GM23338 (cell line): ENCODE measurements around the gene RPS21. TPM values are rescaled to one million over a fixed set of nuclear protein-coding genes. Genes with fewer than 3 reads are reported as not detected.

ENCODE experiments used
- ATAC-seq: fragments of 200-7000 bp; cut with Tn5 transposase; 3 replicates; pipeline ENCODE4 v1.9.1; 2020
- DNase-seq: peaks from one replicate; pipeline ENCODE4 v3.0.0-alpha.2; 2015; ENCODE audit warnings: low spot score
- H2AFZ ChIP-seq: fragments of 200-600 bp; sonication (generic); 2 replicates; pipeline ENCODE4 v1.8.0; 2016; ENCODE audit warnings: antibody characterized with exemption, mild to moderate bottlenecking, moderate library complexity
- H3F3A ChIP-seq: fragments of 200-600 bp; sonication (generic); replicated peaks from 2 replicates; pipeline ENCODE4 v1.8.0; 2017; ENCODE audit warnings: antibody characterized with exemption, mixed run types, low read depth
- H3K27ac ChIP-seq: fragments of 200-600 bp; sonication (generic); 2 replicates; pipeline ENCODE4 v1.6.1; 2016; ENCODE audit warnings: low read depth
- H3K27me3 ChIP-seq: fragments of 200-600 bp; sonication (generic); 2 replicates; pipeline ENCODE4 v1.8.0; 2016; ENCODE audit warnings: mild to moderate bottlenecking, mixed run types, moderate library complexity; ENCODE audit not compliant: insufficient read depth
- H3K36me3 ChIP-seq: fragments of 200-600 bp; sonication (generic); 2 replicates; pipeline ENCODE4 v1.8.0; 2016; ENCODE audit warnings: mild to moderate bottlenecking; ENCODE audit not compliant: insufficient read depth
- H3K4me1 ChIP-seq: fragments of 200-600 bp; sonication (generic); 2 replicates; pipeline ENCODE4 v1.8.0; 2016; ENCODE audit warnings: mild to moderate bottlenecking, moderate library complexity; ENCODE audit not compliant: insufficient read depth
- H3K4me2 ChIP-seq: fragments of 200-600 bp; sonication (generic); 2 replicates; pipeline ENCODE4 v1.7.1; 2017; ENCODE audit warnings: mixed run types
- H3K4me3 ChIP-seq: fragments of 200-600 bp; sonication (generic); 2 replicates; pipeline ENCODE4 v1.6.1; 2016; ENCODE audit warnings: mixed run types
- H3K79me2 ChIP-seq: fragments of 200-600 bp; sonication (generic); replicated peaks from 2 replicates; pipeline ENCODE4 v1.8.0; 2017; ENCODE audit warnings: mild to moderate bottlenecking; ENCODE audit not compliant: insufficient read depth
- H3K9me2 ChIP-seq: fragments of 200-600 bp; sonication (generic); 2 replicates; pipeline ENCODE4 v1.8.0; 2017; ENCODE audit not compliant: insufficient read depth
- H4K20me1 ChIP-seq: fragments of 200-600 bp; sonication (generic); replicated peaks from 2 replicates; pipeline ENCODE4 v1.8.0; 2017; ENCODE audit warnings: mild to moderate bottlenecking; ENCODE audit not compliant: insufficient read depth
- H3K27ac Mint-ChIP-seq: 2 replicates; pipeline ENCODE4 v1.8.0; 2020; ENCODE audit warnings: inconsistent platforms, mild to moderate bottlenecking, moderate library complexity, mixed read lengths
- H3K27me3 Mint-ChIP-seq: 3 replicates; pipeline ENCODE4 v1.8.0; 2022; ENCODE audit warnings: low read depth, mild to moderate bottlenecking, moderate library complexity, mixed read lengths, inconsistent platforms; ENCODE audit not compliant: insufficient read depth, poor library complexity
- H3K36me3 Mint-ChIP-seq: 3 replicates; pipeline ENCODE4 v1.8.0; 2021; ENCODE audit warnings: low read depth, mild to moderate bottlenecking, inconsistent platforms, moderate library complexity, mixed read lengths
- H3K4me1 Mint-ChIP-seq: 3 replicates; pipeline ENCODE4 v1.8.0; 2020; ENCODE audit warnings: mild to moderate bottlenecking, inconsistent platforms, mixed read lengths
- H3K4me3 Mint-ChIP-seq: 3 replicates; pipeline ENCODE4 v1.8.0; 2021; ENCODE audit warnings: moderate library complexity, mild to moderate bottlenecking, inconsistent platforms, mixed read lengths
- H3K9me3 Mint-ChIP-seq: 3 replicates; pipeline ENCODE4 v1.8.0; 2020; ENCODE audit warnings: moderate library complexity, mild to moderate bottlenecking, inconsistent platforms, mixed read lengths
- CREB1 ChIP-seq: fragments of 250-450 bp; sonication (Bioruptor Pico); IDR thresholded peaks from 2 replicates; pipeline ENCODE4 v1.5.0; 2020; ENCODE audit warnings: low read depth, mild to moderate bottlenecking, moderate library complexity
- ETS1 ChIP-seq: IDR thresholded peaks from 2 replicates; pipeline ENCODE4 v1.6.1; 2016; ENCODE audit warnings: antibody characterized with exemption
- EZH2 ChIP-seq: fragments of 200-600 bp; sonication (generic); IDR thresholded peaks from one replicate; pipeline ENCODE4 v1.8.0; 2017; ENCODE audit warnings: antibody characterized with exemption, mild to moderate bottlenecking, low read depth; ENCODE audit not compliant: unreplicated experiment
- EZH2phosphoT487 ChIP-seq: fragments of 200-600 bp; sonication (generic); IDR thresholded peaks from one replicate; pipeline ENCODE4 v1.8.1; 2018; ENCODE audit warnings: antibody characterized with exemption; ENCODE audit not compliant: unreplicated experiment
- JUNB ChIP-seq: IDR thresholded peaks from one replicate; pipeline ENCODE4 v1.6.1; 2016; ENCODE audit warnings: antibody characterized with exemption; ENCODE audit not compliant: unreplicated experiment
- NANOG ChIP-seq: IDR thresholded peaks from 2 replicates; pipeline ENCODE4 v1.6.1; 2016; ENCODE audit warnings: antibody characterized with exemption, borderline replicate concordance
- POLR2AphosphoS5 ChIP-seq: IDR thresholded peaks from 2 replicates; pipeline ENCODE4 v1.6.1; 2016; ENCODE audit warnings: antibody characterized with exemption, low read depth
- REST ChIP-seq: IDR thresholded peaks from one replicate; pipeline ENCODE4 v1.6.1; 2018; ENCODE audit warnings: antibody characterized with exemption; ENCODE audit not compliant: unreplicated experiment
- STAT1 ChIP-seq: IDR thresholded peaks from one replicate; pipeline ENCODE4 v1.6.1; 2016; ENCODE audit warnings: antibody characterized with exemption; ENCODE audit not compliant: unreplicated experiment
- ZNF114 ChIP-seq: fragments of 250-450 bp; sonication (Bioruptor Pico); IDR thresholded peaks from 2 replicates; pipeline ENCODE4 v1.5.0; 2020; ENCODE audit warnings: mild to moderate bottlenecking, moderate library complexity
- ZNF331 ChIP-seq: fragments of 250-450 bp; sonication (Bioruptor Pico); IDR thresholded peaks from 2 replicates; pipeline ENCODE4 v1.5.0; 2020; ENCODE audit warnings: low read depth, mild to moderate bottlenecking, moderate library complexity
- ZNF462 ChIP-seq: fragments of 250-450 bp; sonication (Bioruptor Pico); IDR thresholded peaks from 2 replicates; pipeline ENCODE4 v1.5.0; 2020; ENCODE audit warnings: mild to moderate bottlenecking, moderate library complexity
- polyA plus RNA-seq: library from polyadenylated mRNA; unstranded; fragments of >200 nt; fragmentation: Nextera tagmentation; extraction: Ambion mirVana; gene quantifications from 2 replicates; pipeline ENCODE4 v1.2.1, GENCODE V29; 2016
- total RNA-seq: library from RNA; depleted of rRNA; stranded (reverse); fragments of >200 nt; shearing (Covaris generic); gene quantifications from 2 replicates; pipeline ENCODE4 v1.2.3, GENCODE V29; 2014

RPS21 gene
- total and polyA plus RNA-seq, 2 experiments from 2014 or later = 759 to 2,298 TPM

- no peak for TF ChIP-seq STAT1
- TF ChIP-seq ZNF331 = no peak
Observed at GRCh38 chr20:62367136-62367632, 19.7 kb upstream of the RPS21 start, which contains the start of gene LAMA5 (continued).

- Histone ChIP-seq H2AFZ (no peak overlapping the region), H3K4me1 (peaks cover 51% of the 10 kb centered on the region), H3K36me3 (no peaks in the 10 kb centered on the region), H3K27ac (peak overlapping the region; percentile 85; the same call in 1 of the 2 replicates), H3K27me3 (no peaks in the 10 kb centered on the region), H3K79me2 (peaks cover 38% of the 10 kb centered on the region), H3K4me2 (peak overlapping the region; percentile 93), H3K4me3 (peak overlapping the region; percentile 64), H3F3A (peaks cover 25% of the 10 kb centered on the region), H3K9me2 (no peaks in the 10 kb centered on the region), H4K20me1 (peaks cover 6% of the 10 kb centered on the region)
- Mint-ChIP-seq H3K36me3 (no peaks in the 10 kb centered on the region; the same call in 2 of the 3 replicates), H3K27me3 (peaks cover 19% of the 10 kb centered on the region), H3K9me3 (no peaks in the 10 kb centered on the region; the same call in 2 of the 3 replicates), H3K4me3 (peak overlapping the region; percentile 70), H3K4me1 (peaks cover 36% of the 10 kb centered on the region), H3K27ac (no peak overlapping the region)
- peak; percentile 2 for ATAC-seq
- peak; percentile 70 for DNase-seq
- no peak for TF ChIP-seq ETS1
- TF ChIP-seq EZH2phosphoT487 = no peak
- no peak for TF ChIP-seq ZNF462 (CRISPR knock-in tag)
- no peak; the same call in 1 of the 2 replicates for TF ChIP-seq POLR2AphosphoS5
- TF ChIP-seq EZH2 = no peak
- TF ChIP-seq JUNB = no peak
- TF ChIP-seq REST = no peak
- TF ChIP-seq NANOG = no peak
- TF ChIP-seq ZNF331 = no peak
- no peak for TF ChIP-seq CREB1
- TF ChIP-seq ZNF114 (CRISPR knock-in tag) = no peak
Observed at GRCh38 chr20:62367633-62368391, 19.1 kb upstream of the RPS21 start.
